Thoracic aorta (tissue), 2 donors: ENCODE results near the gene WBP4. TPM values are rescaled to one million over a fixed set of nuclear protein-coding genes. Genes with fewer than 3 reads are reported as not detected.

ENCODE experiments used
- ATAC-seq: fragments of 150-250 bp; one replicate; pipeline ENCODE4 v1.8.0; 2017; ENCODE audit warnings: low read depth; ENCODE audit not compliant: insufficient number of reproducible peaks, low FRiP score
- DNase-seq: peaks from one replicate; pipeline ENCODE4 v3.0.0-alpha.2; 2020; ENCODE audit warnings: low spot score
- H3K27ac ChIP-seq, 2 donors: fragments of 200-600 bp; sonication (generic); 1 replicate in 1 of 2; 2 replicates in 1 of 2; pipeline ENCODE4 v1.5.1; 2016; ENCODE audit warnings: mild to moderate bottlenecking in 2 of 2, moderate library complexity in 2 of 2
- H3K27me3 ChIP-seq: fragments of 200-600 bp; sonication (generic); replicated peaks from 2 replicates; pipeline ENCODE4 v1.6.0; 2016; ENCODE audit warnings: mild to moderate bottlenecking; ENCODE audit not compliant: insufficient read depth
- H3K36me3 ChIP-seq: fragments of 200-600 bp; sonication (generic); one replicate; pipeline ENCODE4 v1.5.1; 2016
- H3K4me1 ChIP-seq, 2 donors: fragments of 200-600 bp; sonication (generic); 1 replicate in 1 of 2; 2 replicates in 1 of 2; pipeline versions ENCODE4 v1.5.1 to v1.6.0; 2016; ENCODE audit warnings: low read depth in 2 of 2, mild to moderate bottlenecking in 1 of 2; ENCODE audit not compliant: control insufficient read depth in 1 of 2
- H3K4me3 ChIP-seq: fragments of 200-600 bp; sonication (generic); 2 replicates; pipeline ENCODE4 v1.5.1; 2016; ENCODE audit warnings: mild to moderate bottlenecking
- H3K9me3 ChIP-seq: fragments of 200-600 bp; sonication (generic); 2 replicates; pipeline ENCODE4 v1.5.1; 2016
- CTCF ChIP-seq: fragments of 200-600 bp; sonication (generic); IDR thresholded peaks from one replicate; pipeline ENCODE4 v1.5.1; 2019; ENCODE audit warnings: antibody characterized with exemption
- total RNA-seq, 2 donors: library from RNA; depleted of rRNA; stranded (reverse); fragments of >200 nt; gene quantifications; one replicate each; pipeline versions ENCODE4 v1.1.0 to v1.2.3, GENCODE V29; 2016

Gene WBP4
- total RNA-seq, 2 donors from 2014 or later = 11.1 to 16.5 TPM

- ATAC-seq = no peak
These were observed 43.3 kb upstream of the WBP4 start for GRCh38 chr13:41017817-41018601.

GRCh38 chr13:41018602-41018948, 42.7 kb upstream of the WBP4 start:
- H3K4me1 ChIP-seq = peaks cover 18 to 34% of the 10 kb centered on the region in 2 donors
- ATAC-seq (no peak), DNase-seq (no peak)
- H3K27me3 ChIP-seq = no peaks in the 10 kb centered on the region
- no peak for TF ChIP-seq CTCF
- H3K36me3 ChIP-seq = no peaks in the 10 kb centered on the region
- no peaks in the 10 kb centered on the region for H3K9me3 ChIP-seq
- peak overlapping the region; percentile 17 for H3K4me3 ChIP-seq
- H3K27ac ChIP-seq = peak overlapping the region in 1 of 2 donors; percentile 29

More at GRCh38 chr13:41017817-41018601, 43.3 kb upstream of the WBP4 start:
- Histone ChIP-seq H3K4me1 (peaks cover 18 to 31% of the 10 kb centered on the region in 2 donors), H3K9me3 (no peaks in the 10 kb centered on the region), H3K36me3 (no peaks in the 10 kb centered on the region), H3K27me3 (no peaks in the 10 kb centered on the region), H3K27ac (peak overlapping the region in 1 of 2 donors; percentile 51), H3K4me3 (peak overlapping the region; percentile 17)
- no peak for TF ChIP-seq CTCF
- DNase-seq = no peak

GRCh38 chr13:41019011-41019487, 42.3 kb upstream of the WBP4 start, which contains the start of gene ELF1:
Gene ELF1 (minus strand): TSS chr13:41019316. CDS start chr13:40982054, 37,262 bp downstream.
- no peak for ATAC-seq
- Histone ChIP-seq H3K27ac (peak within 1 kb of the TSS in 1 of 2 donors; percentile 51), H3K27me3 (no peaks in the 10 kb centered on the region), H3K4me3 (peak within 1 kb of the TSS; percentile 17), H3K9me3 (no peaks in the 10 kb centered on the region), H3K36me3 (no peaks in the 10 kb centered on the region), H3K4me1 (peaks cover 17 to 34% of the 10 kb centered on the region in 2 donors)
- TF ChIP-seq CTCF = no peak
- DNase-seq = no peak

- no peak overlapping the region for H3K4me3 ChIP-seq
- H3K9me3 ChIP-seq = no peaks in the 10 kb centered on the region
- no peaks in the 10 kb centered on the region for H3K27me3 ChIP-seq
- H3K36me3 ChIP-seq = no peaks in the 10 kb centered on the region
- DNase-seq (no peak), ATAC-seq (no peak)
- TF ChIP-seq CTCF = no peak
- H3K27ac ChIP-seq = no peak overlapping the region
- peaks cover 14 to 34% of the 10 kb centered on the region in 2 donors for H3K4me1 ChIP-seq
These were observed 41.5 kb upstream of the WBP4 start for GRCh38 chr13:41019578-41020347.

GRCh38 chr13:41025518-41025917, 35.8 kb upstream of the WBP4 start:
- DNase-seq = no peak
- H3K9me3 ChIP-seq = no peaks in the 10 kb centered on the region

More at GRCh38 chr13:41025518-41025917, 35.8 kb upstream of the WBP4 start:
- no peak for ATAC-seq
- Histone ChIP-seq H3K4me1 (peaks cover 3 to 32% of the 10 kb centered on the region in 2 donors), H3K4me3 (no peak overlapping the region), H3K27me3 (no peaks in the 10 kb centered on the region), H3K36me3 (no peaks in the 10 kb centered on the region), H3K27ac (no peak overlapping the region)
- TF ChIP-seq CTCF = no peak
